GM12864 (cell line): Measurements from ENCODE around the gene NCKAP5.

Experiments
- DNase-seq: peaks from one replicate; pipeline ENCODE4 v3.0.0-alpha.2; 2011; ENCODE audit warnings: low read depth
- H3K4me3 ChIP-seq: 2 replicates; pipeline ENCODE4 v1.5.1; 2011; ENCODE audit warnings: mild to moderate bottlenecking, low read depth, low read length, control low read depth
- CTCF ChIP-seq: IDR thresholded peaks from 2 replicates; pipeline ENCODE4 v1.5.1; 2011; ENCODE audit warnings: low read depth, mild to moderate bottlenecking, moderate library complexity, low read length, control low read depth, inconsistent platforms; ENCODE audit errors: missing control alignments

NCKAP5 gene

GRCh38 chr2:133314795-133315194, 253.5 kb downstream of the NCKAP5 start:
- H3K4me3 ChIP-seq, result no peak overlapping the region
- DNase-seq, result no peak
- no peak for TF ChIP-seq CTCF

- no peak for DNase-seq
- TF ChIP-seq CTCF, result no peak
- no peak overlapping the region for H3K4me3 ChIP-seq
Measured at GRCh38 chr2:133312038-133312729, 256.1 kb downstream of the NCKAP5 start.

GRCh38 chr2:133306236-133306635, 262.0 kb downstream of the NCKAP5 start:
- no peak for TF ChIP-seq CTCF
- no peak overlapping the region for H3K4me3 ChIP-seq
- no peak for DNase-seq

- DNase-seq, result no peak
- H3K4me3 ChIP-seq, result no peak overlapping the region
- no peak for TF ChIP-seq CTCF
Measured at GRCh38 chr2:133304344-133304743, 263.9 kb downstream of the NCKAP5 start.

GRCh38 chr2:133303150-133303549, 265.1 kb downstream of the NCKAP5 start:
- TF ChIP-seq CTCF, result no peak
- no peak overlapping the region for H3K4me3 ChIP-seq
- no peak for DNase-seq

GRCh38 chr2:133296401-133296800, 271.9 kb downstream of the NCKAP5 start:
- no peak for TF ChIP-seq CTCF
- no peak overlapping the region for H3K4me3 ChIP-seq
- no peak for DNase-seq
